NCI-H146 (cell line): Measurements from ENCODE around the gene CPT1A.
"Not testable (repeated sequence)": the region's sequence is repeated elsewhere in the genome, so short reads cannot be mapped to it uniquely, and the experiment has no call there.

Experiments
- DNase-seq: peaks from one replicate; lab custom pipeline; 2025; lab: John Stamatoyannopoulos, UW

CPT1A gene

DNA sequence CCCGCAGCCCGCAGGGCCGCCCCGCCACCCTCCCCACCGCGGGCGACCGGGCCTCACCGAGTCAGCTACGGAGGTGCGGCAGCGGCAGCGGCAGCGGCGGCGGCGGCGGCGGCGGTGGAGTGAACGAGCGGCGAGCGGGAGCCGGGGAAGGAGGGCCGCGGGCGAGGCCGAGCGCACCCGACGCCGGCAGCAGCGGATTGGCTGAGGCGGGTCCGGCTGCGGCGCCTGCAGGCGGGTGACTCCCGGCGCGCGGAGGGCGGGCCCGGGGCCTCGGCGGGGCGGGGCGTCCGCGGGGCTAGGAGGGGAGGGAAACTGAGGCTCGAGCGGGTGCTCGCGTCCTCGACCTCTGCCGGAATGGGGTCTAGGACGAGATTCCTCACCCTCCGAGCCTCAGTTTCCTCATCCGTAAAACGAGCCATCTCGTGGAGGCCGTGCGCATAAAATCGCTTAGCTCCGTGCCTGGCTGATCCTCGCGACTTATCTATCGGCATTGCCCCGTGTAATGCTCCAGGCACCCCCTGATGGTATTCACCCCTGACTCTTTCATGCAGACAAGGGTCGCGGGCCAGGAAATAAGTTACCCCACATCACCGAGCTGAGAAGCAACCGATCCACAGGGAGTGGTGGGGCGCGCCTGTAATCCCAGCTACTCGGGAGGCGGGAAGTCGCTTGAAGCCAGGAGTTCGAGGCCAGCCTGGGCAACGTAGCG is at the start of gene CPT1A:
TSS of gene CPT1A (minus strand) at position 199 of the 709 bp plus-strand sequence. CDS start 26,442 bp downstream, outside the sequence.
- peak; percentile 68 for DNase-seq

DNA sequence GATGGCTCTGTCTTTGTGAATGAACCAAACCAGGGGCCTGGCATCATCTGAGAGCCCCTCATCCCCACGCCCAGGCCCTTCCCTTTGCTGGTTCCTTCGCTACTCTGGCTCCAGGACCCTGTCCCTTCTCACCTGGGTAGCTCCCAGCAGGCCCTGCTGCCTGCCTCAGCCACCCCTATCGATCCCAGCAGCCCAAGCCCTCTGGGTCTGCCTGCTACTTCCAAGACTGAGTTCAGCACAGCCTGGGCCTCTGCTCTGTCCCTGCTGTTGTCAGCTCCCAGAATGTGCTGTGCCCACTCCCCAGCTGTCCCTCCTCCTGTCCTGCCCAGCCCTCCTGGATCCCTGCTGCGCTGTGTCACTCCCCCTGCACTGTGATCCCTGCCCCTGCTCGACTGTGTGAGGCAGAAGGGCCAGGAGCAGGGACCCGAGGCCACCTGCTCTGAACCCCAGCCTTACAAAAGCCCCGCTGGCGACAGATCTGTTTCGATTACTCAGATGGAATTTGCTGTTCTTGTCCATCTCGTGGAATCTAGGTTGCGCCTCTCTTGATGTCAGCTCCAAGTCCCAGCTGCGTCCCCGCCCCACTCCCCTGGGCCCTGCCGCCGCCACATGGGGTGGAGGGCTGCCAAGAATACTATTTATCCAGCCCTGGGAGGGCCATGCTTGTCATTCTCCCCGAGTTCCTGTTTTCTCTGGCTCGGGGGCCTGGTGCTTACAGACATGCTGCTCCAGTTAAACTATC is 48.9 kb upstream of the CPT1A start:
- no peak for DNase-seq

DNA sequence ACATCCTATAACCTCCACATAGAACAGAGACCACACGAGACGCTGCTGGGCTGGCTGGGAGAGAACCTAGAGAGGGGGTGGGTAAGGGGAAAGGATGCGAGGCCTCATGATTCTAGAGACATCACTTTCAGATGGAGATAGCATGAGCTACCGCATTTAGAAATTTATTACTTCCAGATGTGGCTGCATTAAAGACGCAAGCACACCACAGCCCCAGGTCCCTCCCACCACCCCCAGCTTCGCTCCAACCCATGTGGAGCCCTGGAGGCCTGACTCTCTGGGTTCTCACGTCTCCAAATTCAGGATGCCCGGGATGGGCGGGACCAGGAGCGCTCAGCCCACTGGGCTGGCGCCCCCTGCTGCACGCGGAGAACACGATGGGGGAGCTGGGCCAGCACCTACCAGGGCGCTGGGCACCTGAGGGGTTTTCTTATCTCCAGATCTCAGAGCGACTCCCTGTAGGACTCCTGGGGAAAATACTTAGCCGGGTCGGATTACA is 48.3 kb upstream of the CPT1A start:
- DNase-seq, result no peak

DNA sequence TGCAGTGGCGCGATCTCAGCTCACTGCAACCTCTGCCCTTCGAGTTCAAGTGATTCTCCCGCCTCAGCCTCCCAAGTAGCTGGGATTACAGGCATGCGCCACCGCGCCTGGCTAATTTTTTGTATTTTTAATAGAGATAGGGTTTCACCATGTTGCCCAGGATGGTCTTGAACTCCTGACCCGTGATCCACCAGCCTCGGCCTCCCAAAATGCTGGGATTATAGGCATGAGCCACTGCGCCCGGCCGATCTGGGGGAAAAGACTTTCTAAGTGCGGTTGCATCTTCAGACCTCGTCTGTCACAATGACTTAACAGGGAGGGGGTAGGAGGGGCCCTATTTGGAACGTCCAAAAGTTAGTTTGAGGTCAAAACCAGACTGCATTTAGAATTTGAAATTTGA is 43.1 kb upstream of the CPT1A start:
- DNase-seq, result not testable (repeated sequence)

DNA sequence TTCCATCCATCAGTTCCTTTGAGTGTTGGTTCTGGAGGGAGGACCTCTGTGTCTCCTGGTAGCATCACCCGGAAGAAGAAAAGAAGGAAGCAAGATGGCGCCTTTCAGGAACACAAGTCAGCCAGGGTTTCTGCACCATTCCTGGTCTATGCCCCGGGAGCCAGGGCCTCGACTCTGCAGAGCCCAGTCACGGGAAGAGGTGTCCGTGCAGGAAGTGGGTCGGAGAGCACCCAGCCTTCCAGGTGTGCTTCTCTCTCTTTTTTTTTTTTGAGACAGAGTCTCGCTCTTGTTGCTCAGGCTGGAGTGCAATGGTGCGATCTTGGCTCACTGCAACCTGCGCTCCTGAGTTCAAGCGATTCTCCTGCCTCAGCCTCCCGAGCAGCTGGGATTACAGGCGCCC is 40.7 kb upstream of the CPT1A start:
- no peak for DNase-seq

DNA sequence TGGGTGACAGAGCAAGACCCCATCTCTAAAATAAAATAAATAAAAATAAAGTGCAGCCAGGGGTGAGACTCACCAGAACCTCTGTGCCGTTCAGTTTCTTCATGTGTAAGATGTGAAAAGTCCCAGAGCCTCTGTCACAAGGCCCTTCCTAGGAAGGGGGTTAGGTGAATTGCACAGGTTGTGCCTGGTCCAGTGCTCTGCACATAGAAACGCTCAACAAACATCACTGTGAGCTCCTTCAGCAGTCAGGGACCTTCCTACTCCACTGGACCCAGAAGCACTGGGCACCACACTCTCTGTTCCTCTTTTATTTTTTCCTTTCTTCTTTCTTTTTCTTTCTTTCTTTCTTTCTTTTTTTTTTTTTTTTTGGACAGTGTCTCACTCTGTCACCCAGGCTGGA is 39.6 kb upstream of the CPT1A start:
- no peak for DNase-seq

DNA sequence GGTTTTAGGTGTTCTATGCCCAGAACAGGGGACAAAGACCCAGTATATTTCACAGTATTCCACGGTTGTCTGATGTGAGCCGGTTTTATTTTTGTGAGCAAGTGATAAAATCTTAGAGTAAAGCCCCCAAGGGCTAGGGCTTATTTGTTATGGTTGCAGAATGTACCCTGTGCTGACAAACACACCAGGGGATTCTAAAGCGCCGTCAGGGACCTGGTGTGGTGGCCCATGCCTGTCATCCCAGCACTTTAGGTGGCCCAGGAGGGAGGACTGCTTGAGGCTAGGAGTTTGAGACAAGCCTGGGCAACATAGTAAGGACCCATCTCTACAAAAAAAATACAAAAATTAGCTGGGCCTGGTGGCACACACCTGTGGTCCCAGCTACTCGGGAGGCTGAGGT is 39.1 kb upstream of the CPT1A start:
- DNase-seq, result no peak

DNA sequence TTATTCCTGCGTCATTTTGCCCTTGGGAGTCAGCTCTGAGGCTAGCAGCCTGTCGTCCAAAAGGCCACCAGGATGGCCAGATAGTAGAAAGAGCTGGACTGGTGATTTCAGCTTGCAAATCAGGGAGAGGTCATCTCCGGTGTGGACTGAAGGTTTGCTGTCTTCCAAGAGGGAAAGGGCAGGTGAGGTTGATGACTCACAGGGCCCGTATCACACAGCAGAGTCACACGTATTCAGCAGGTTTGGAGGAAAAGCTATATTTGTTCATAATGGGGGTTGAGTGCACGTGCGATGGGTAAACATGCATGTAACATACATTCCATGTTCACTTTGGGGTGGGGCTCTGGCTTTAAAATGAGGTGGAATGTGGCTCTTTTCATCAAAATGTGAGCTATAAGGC is 36.3 kb upstream of the CPT1A start:
- no peak for DNase-seq

DNA sequence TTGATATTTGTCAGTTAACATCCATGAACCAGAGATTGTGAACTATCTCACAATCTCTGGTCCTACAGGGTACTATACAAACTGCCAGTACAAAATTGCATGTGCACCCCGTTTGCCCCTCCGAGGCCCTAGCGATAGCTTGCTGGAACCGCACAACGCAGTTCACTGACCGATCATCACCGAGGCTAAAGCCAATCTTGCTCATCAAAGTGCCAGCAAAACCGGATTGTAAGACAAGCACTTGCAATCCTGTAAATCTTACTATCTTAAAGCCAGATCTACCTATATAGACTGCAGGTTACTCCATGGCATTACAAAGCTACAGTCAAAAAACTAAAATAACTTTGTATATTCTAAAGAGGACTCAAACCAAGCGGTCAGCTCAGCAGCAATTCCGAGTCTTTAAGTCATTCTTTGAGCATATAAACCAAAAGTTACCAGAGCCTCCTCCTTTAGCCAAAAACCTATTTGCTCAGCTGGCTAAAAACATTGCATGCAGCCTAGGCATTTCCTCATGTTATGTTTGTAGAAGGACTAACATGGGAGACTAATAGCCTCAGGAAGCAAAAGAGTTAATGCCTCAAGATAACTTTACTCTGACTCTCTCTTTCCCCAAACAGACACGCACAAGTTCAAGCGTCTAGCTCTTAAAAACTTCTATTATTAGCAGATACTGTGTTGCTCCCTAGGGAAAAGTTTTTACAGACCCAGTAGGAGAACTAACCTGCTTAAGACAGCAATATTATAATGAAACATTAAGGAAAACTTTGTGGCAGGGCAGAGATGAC is 30.7 kb upstream of the CPT1A start:
- DNase-seq, result no peak

DNA sequence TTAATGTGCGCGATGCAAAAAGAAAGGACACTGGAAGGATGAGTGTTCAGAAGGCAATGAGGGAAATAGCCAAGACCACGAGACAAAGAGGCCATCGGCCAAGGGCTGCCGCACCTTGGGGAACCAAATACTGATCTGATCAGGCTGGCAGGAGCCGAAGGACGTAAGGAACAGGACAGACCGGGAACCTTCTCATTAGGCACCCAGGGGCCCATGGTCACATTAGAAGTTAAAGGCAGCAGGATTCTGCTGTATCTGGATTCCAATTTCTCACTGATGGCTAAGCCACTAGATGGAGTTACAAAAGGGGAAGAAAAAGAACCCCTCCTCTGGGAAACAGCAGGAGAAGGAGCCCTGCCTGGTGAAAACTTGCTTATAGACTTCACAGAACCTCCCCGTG is 28.8 kb upstream of the CPT1A start:
- no peak for DNase-seq

DNA sequence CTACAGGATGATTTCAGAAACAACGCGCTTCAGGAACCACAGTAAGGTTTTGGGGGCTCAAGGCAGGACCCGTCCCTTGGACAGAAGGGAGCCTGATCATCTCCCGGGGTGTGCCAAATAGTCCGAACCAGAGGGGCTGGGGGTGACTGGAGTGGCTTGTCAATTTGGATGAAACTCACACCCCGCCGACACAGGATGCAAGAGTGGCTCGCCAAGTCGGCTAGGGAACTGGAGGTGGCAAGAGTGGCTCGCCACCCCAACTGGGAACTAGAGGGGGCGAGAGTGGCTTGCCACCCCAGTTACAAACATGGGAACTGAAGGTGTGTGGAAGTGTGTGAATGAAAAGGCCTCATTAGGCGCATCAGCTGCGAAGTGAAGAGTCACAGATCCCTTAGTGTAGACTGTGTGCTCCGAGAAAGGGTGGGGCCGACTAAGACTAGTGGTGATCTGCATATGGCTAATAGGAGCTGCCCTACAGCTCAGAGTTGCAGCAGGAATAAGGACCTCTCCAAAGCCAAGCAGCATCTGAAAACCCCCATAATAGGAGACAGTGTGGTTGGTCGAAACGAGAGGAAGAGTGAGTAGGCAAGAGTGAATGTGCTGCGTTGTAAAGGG is 26.6 kb upstream of the CPT1A start:
- DNase-seq, result no peak

DNA sequence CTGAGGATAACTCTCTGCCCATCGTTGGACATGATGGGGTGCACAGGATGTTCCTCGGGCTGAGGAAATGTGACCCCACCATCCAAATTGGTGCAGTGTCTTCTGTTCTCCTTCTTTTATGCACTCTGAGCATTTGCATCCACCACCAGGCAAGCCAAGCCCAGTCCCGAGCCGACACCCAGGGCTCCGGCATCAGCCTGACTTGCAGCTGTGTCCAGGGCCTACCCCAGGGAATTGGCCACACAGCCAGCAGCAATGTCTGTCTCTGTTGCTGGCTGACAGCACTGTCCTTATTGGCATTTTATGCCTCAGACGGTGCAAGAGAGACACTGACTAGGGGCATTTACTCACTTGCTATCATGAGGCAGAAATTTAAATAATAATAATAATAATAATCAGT is 25.4 kb upstream of the CPT1A start:
- DNase-seq, result no peak

DNA sequence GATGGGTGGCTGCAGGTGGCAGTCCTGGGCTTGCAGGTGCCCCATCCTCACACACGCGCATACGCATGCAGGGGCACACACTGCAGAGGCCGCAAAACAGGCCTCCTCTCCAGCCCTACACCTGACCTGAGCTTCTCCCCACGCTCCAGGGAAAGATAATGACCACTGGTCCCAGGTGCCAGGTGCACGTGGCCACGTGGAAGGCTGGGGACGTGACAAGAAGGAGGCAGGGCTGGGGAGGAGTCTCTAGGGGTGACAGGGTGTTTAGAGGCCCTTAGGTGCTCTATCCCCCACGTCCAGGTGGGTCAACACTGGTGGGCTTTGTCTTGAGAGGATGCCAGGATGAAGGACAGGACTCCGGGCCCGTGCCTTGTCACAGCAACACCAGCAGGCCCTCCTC is 23.5 kb upstream of the CPT1A start:
- DNase-seq, result no peak

DNA sequence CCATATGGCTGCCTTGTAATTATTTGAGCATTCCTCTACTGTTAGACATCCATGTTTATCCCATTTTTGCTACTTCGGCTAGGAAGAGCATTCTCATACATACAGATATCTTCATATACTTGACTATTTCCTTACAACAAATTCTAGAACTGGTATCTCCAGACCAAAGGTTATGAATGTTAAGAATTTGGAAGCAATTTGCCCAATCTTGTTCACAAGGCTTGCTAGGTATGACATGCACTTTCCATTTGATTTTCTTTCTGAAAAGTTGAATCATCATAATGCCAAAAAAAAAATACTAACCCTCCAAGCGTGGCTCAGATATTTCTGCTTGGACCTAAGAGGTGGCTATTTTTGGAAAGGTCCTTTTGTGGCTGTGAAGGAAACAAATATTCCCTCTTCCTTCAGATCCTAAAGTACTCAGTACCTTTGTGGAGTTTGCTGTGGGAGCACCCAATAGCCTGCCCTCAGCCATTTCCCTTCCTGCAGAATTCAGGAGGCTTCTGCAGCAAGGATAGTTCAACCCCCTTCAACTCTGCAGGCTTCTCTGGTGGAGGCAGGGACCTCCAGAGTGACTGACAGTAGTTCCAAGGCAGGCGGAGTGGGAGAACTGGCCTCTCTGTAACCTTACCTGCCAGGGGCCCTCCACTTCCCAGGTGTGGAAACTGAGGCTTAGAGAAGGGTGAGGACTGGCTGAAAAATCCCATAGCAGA is 22.0 kb upstream of the CPT1A start:
- no peak for DNase-seq

DNA sequence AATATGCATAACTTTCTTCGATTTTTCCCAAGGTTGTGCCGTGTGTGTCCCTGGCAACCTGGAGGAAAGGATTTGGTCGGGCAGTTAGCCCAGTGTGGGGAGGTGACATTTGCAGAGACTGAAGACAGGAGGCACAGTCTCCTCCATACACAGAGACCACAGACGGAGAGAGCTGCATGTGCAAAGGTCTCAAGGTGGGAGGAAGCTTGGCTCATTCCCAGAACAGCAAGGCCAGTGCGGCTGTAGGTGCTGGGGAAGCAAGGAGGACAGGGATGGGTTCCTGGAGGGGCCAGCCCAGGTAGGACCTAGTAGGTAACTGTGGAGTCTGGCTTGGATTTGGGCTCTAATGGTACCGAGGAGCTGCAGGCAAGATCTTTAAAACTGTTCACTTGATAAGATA is 20.7 kb upstream of the CPT1A start:
- DNase-seq, result no peak

DNA sequence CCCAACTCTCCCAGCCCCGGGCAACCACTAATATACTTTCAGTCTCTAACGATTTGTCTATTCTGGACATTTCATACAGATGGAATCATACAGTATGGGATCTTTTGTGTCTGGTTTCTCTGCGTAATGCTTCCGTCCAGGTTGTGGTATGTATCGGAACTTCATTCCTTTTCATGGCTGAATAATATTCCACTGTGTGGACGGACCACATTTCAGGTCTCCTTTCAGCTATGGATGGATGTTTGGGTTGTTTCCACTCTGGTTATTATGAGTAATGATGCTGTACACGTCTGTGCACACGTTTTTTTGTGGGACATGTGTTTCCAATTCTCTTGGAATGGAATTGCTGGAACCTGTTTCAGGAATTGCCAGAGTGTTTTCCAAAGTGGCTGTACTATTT is 17.4 kb upstream of the CPT1A start:
- DNase-seq, result no peak

DNA sequence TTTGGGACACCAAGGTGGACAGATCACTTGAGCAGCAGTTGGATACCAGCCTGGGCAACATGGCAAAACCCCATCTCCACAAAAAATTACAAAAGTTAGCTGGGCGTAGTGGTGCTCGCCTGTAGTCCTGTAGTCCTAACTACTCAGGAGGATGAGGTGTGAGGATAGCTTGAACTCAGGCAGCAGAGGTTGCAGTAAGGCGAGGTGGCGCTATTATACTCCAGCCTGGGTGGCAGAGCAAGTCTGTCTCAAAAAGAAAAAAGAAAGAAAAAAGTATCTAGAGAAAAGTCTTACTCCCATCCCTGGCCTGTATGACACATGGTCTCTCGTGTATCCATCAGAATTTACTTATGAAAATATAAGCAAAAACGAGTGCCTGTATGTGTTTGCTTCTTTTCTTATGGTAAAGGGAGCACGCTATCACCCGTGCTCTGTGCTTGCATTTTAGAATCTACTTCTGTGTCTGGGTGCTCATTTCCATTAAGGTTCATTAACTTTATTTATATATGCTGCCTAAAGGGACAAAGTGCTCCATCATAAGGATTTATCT is 15.4 kb upstream of the CPT1A start:
- no peak for DNase-seq

DNA sequence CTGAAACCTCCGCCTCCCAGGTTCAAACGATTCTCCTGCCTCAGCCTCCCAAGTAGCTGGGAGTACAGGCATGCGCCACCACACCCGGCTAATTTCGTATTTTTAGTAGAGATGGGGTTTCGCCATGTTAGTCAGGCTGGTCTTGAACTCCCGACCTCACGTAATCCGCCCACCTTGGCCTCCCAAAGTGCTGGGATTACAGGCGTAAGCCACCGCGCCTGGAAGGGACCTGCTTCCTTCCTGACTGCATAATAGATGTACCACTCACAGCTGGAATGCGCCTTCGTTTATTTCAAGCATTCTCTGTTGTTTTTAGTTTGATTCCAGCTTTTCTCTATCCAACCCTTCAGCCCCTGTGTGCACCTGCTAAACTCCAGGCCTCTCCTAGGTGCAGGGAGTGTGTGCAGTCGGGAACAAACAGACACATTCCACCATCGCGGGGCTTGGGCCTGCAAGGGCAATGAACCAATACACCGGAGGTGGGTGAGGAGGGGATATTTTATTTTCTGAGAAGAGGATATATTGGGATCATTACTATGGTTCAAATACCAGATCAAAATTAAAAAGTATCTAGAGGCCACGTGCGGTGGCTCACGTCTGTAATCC is 14.8 kb upstream of the CPT1A start:
- DNase-seq, result not testable (repeated sequence)

DNA sequence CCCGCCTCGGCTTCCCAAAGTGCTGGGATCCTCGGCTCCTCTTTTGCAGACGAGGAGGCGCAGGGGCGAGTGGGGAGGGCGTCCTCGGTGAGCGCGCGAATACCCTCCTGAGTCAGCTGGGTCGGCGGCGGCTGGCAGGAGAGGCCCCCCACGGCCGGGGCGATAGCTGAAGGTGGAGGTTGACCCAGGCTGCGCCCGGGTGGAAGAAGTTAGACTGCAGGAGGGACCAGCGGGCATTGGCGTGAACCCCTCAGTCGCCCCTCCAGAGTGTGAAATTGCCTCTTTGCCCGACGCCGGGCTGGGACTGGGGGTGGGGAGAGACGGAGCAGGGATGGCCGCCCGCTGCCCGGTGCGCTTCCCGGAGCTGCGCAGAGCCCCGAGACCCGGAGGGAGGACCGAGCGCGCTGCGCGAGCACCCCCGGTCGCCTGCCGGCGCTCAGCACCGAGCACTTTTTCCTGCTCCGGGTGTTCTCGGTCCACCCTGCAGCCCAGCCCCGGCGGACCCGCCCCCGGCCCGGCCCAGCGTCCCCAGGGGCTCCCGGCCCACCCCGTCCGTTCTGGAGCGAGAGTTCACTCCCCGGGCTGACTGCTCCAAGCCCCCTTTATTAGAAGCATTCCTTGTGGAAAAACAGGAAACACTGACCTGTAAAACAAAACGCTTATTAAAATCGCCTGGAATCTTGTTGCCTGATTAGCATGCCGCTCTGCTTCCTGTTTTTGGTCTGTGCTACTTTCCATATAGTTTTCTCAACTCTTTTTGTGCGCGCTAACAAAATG is 13.7 kb upstream of the CPT1A start:
- no peak for DNase-seq
